HG02588 (cell line): ENCODE measurements around the gene SFXN4.
"Not testable (repeated sequence)": the region's sequence is repeated elsewhere in the genome, so short reads cannot be mapped to it uniquely, and the experiment has no call there.

Experiments used
- ATAC-seq: cut with Tn5 transposase; IDR thresholded peaks from one replicate; pipeline ENCODE4 v1.9.1; 2021; ENCODE audit warnings: mild to moderate bottlenecking, moderate library complexity; ENCODE audit not compliant: unreplicated experiment

SFXN4 gene

DNA sequence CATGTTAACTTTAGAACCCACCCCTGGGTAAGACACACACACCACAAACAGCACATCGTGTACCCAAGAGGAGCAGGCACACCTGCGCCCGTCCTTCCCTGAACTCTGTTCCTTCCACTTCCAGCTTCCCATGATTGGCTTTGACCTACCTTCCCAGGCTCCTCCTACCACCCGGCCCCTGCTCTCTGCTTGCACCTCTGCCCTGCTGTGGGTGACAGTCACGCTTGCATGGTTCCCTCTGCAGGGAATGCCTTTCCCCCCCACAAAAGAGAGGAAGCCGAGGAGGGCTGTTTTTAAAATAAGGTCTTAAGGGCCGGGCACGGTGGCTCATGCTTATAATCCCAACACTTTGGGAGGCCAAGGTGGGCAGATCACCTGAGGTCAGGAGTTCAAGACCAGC lies 16.4 kb downstream of the SFXN4 start:
- no peak for ATAC-seq

DNA sequence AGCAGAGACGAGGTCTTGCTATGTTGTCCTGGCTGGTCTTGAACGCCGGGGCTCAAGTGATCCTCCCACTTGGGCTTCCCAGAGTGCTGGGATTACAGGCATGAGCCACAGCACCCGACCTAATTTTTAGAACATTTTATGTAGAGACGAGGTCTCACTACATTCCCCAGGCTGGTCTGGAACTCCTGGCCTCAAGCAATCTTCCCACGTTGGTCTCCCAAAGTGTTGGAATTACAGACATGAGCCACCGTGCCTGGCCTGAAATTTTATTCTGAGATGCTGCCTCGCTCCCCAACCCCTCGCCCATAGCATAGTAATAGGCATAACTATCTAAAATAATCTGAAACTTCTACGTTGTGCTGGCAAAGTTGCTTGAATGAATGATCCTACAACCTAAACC lies 21.9 kb downstream of the SFXN4 start:
- no peak for ATAC-seq

DNA sequence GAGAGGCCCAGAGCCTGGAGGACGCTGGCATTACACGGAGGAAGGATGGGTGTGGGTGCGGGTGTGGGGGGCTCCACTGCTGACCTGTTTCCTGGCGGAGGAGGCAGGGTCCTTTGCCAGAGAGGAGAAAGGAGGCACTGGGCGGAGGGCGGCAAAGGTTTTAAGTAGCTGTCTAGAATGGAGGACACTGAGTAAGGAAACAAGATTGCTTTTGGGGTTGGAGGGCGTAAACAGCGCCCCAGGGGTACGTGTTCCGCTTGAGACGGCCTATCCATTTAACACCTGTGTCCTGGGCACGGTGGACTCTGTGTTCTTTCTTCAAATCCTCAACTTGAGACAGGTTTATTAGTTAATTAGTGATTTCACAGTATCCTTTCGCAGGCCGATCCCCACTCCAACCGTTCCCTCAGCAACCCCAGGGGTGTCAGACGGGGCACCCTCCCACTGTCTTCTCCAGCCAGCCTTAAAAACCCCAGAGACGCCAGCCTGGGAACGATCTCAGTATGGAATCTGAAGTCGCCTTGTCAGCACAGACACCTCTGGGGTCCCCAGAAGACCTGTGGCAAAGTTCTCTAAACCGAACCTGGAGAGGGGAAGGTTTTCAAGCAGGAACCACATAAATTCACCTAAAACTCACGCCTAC lies 24.8 kb downstream of the SFXN4 start:
- no peak for ATAC-seq

DNA sequence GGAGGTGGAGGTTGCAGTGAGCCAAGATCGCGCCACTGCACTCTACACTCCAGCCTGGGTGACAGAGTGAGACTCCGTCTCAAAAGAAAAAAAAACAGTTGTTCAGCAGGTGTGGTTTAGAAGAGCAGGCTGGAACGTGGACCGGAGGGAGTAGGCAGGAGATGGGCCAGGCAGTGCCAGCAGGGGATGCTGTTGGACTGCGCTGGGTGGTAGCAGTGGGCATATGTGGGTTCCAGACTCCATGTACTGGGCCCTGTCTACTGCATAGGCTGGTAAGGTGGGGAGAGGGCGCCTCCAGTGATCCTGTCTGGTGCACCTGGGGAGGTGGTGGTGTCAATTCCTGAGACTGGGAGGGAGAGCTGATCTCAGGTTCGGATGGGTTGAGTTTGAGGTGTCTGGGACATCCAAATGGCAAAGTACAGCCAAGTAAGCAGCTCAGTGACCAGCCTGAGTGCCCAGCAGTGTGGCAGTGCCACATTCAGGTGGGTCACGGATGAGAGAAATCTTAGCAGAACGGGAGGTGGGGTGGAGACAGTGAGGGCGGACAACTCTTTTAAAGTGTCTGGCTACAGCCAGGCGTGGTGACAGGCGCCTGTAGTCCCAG lies 25.9 kb downstream of the SFXN4 start:
- ATAC-seq = no peak

DNA sequence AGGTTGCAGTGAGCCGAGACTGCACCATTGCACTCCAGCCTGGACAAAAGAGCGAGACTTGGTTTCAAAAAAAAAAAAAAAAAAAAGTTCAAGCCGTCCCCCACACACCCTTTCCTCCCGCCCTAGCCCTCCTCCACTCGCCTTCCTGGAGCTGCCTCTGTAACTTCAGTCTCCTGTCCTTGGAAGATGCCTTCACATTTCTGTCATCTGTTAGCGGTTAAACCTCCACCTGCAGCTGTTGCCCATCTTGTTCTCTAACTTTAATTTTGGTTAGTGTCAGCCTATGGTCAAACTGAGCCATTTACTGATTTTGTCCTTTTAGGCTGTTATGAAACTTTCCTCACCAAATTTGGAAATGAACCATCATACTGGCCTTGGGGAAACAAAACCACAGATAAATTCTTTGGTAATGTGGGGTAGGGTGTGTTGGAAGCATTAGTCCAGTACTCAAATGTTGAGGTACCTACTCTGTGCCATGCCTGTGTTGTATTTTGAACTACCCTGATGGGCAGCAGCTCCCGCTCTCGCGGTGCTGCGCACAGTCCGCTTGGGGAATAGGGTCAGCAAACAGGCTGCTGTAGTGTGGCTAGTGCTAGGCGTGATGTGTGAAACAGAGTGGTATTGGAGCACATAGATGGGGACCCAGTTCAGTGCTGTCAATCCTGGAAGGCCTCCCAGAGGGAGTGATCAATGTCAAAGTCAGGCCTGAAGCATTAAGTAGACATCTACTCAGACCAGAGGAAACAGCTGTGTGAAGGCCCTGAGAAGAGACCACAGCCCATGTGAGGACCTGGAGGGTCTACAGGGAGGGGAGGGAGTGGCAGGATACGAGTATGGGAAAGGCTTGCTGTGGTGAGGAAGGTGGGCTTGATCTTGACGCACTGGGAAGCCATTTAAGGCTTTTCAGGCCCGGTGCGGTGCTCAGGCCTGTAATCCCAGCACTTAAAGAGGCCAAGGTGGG lies 26.9 kb downstream of the SFXN4 start:
- ATAC-seq = no peak

DNA sequence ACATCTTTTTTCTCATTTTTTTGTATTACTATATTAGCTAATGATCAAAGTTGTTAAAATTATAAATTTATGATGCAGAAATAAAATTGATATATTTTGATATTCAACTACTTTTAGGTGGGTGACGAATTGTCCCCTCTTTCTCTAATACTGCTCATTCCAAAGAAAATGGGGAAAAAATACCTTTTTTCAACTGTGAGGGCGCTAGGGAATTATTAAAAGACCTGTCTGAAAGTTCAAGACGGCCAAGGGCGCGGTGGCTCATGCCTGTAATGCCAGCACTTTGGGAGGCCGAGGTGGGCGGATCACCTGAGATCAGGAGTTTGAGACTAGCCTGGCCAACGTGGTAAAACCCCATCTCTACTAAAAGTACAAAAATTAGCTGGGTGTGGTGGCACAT lies 27.6 kb downstream of the SFXN4 start:
- ATAC-seq = not testable (repeated sequence)

DNA sequence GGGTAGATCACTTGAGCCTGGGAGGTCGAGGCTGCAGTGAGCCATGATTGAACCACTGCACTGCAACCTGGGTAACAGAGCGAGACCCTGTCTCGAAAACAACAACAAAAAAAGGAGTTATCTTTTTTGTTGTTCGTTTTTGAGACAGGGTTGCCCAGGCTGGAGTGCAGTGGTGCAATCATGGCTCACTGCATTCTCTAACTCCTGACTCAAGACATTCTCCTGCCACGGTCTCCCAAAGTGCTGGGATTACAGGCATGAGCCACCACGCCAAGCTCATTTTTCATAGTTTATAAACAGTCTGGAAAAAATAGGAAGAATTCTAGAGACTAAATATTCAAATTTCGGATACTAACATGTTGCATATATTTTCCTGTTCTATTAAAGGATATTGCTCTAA lies 29.4 kb downstream of the SFXN4 start:
- no peak for ATAC-seq

DNA sequence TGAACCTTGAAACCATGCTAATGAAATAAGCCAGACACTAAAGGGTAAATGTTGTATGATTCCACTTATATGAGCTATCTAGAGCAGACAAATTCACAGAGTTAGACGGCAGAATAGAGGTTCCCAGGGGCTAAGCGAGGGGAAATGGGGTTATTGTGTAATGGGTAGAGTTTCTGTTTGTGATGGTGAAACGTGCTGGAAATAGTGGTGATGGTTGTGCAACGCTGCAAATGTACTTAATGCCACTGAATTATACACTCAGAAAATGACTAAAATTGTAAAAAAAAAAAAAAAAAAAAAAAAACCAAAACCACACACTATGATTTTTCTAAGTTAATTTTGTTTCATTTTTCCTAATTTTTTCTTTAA lies 30.0 kb downstream of the SFXN4 start:
- ATAC-seq = no peak

DNA sequence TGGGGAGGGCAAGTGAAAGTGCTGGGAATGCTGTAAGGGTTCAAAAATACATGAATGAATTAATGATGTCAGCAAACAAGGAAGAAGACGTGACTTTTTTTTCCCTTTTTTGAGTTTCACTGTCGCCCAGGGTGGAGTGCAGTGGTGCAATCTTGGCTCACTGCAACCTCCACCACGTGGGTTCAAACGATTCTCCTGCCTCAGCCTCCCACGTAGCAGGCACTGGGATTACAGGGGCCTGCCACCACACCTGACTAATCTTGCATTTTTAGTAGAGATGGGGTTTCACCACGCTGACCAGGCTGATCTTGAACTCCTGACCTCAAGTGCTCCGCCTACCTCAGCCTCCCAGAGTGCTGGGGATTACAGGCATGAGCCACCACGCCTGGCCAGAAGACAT lies 31.6 kb downstream of the SFXN4 start:
- ATAC-seq = no peak

DNA sequence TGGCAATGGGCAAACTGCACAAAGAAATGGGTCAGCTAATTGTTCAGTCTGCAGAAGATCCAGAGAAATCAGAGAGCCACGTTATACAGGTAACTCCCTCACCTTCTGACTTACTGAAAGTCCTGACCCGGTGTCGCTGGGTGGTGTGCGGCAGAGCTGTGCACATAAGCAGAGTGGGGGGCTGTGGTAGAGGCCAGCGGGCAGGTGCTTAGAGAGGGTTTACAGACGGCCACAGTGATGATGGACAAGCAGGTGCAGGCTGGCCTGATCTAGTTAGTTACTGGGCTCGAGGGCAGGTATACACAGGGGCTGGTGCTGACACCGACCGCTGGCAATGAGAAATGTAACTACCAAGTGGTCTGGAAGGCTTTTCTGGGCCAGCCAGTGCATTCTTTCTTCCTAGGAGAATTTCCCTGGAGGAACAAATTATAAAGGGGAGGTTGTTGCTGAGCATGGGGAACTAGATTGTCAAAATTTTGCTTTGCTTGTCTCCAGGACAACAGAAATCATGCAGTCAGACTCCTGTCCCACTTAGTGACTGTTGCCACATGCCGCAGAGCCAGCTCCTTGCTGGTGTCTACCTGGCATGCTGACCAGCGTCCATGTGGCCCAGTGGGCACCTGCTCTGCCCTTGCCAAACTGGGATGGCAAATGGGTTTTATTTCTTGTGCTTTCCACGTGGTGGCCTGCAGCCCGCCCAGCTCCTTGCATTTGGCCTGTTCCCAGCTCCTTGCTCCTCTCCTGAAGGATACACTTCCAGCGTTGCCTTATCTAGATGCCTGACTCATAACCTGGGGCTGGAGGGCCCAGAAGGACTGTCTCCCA lies 32.8 kb downstream of the SFXN4 start:
- no peak for ATAC-seq

DNA sequence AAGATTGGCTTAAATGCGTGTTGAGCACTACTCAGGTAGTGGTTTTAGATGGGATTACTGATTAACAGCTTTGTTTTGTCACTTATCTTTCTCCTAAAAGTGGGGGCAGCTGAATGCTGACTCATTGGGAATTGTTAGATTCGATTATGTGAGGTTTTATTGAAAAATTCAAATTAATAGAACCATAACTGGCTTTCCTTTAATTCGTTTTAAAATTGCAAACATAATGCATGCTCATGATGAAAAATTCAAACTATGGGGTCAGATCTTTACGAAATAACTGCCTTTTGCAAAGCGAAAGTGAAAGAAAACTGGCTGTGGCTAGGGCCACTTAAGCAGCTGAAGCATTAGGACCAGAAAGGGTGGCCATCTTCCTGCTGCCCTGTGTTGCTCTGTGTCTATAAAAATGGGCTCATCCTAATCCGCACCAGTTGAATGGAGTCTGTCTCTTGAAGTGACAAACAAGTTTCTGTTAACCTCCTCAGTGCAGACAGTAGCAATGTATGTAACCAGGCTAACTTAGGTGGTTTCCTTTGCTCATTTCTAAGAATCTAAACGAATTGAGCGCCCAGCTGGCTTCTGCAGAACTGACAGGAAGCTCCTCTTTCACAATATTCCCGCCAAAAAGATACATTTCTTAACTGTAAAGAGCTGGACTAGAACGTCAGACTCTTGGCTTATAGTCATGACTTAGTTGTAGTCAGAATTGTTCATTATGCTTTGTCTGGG lies 33.8 kb downstream of the SFXN4 start:
- peak; percentile 52 for ATAC-seq

DNA sequence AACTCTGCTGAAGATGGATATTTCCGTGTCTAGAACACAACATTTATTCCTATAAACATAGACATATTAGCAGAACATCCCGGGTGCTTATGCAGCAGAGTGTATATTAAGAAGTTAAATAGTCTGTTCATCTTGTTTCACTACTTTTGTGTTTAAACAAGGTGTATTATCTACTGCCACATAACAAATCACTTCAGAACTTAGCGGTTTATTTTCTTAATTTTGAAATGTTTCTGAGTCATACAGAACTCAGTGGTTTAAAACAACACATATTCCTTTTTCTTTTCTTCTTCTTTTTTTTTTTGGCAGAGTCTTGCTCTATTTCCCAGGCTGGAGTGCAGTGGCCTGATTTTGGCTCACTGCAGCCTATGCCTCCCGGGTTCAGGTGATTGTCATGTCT lies 35.8 kb downstream of the SFXN4 start:
- no peak for ATAC-seq

DNA sequence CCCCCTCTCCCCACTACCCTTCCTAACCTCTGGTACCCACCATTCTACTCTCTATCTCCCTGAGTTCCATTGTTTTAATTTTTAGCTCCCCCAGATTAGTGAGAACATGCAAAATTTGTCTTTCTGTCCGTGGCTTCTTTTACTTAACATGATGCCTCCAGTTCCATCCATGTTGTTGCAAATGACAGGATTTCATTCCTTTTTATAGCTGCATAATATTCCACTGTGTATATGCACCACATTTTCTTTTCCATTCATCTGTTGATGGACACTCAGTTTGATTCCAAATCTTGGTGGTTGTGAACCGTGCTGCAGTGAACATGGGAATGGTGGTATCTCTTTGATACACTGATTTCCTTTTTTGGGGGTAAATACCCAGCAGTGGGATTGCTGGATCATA lies 39.6 kb downstream of the SFXN4 start:
- no peak for ATAC-seq

DNA sequence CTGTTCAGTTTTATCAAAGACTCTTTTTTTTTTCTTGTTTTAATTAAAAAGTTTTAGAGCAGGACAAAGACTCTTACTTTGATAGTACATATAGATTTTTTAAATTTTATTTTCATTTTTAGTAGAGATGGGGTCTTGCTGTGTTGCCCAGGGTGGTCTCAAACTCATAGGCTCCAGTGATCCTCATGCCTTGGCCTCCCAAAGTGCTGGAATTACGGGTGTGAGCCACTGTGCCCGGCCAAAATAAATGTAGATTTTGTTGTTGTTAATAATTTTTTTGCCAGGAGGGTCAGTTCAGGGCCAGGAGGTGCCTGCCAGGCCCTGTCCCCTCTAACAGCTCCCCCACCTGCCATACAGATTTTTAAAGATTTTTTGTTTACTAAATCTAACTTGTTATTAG lies 44.6 kb downstream of the SFXN4 start:
- no peak for ATAC-seq

DNA sequence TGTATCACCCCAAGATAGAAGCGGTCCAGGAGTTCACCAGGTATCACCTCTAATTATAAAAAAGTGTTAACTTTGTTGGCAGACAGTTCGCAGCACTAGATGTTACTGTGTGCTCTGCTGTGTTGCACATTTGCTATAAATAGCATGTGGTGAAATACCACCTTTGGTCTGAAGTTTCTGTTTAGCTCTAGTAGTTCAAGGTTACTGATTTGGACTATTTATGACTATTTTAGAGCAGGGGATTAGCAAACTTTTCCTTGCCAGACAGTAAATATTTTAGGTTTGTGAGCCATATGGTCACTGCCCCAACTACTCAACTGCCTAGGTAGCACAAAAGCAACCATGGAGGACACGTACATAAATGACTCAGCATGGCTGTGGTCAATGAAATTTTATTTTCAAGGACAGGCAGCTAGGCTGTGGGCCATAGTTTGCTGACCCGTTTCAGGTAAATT lies 45.1 kb downstream of the SFXN4 start:
- ATAC-seq = peak; percentile 81

DNA sequence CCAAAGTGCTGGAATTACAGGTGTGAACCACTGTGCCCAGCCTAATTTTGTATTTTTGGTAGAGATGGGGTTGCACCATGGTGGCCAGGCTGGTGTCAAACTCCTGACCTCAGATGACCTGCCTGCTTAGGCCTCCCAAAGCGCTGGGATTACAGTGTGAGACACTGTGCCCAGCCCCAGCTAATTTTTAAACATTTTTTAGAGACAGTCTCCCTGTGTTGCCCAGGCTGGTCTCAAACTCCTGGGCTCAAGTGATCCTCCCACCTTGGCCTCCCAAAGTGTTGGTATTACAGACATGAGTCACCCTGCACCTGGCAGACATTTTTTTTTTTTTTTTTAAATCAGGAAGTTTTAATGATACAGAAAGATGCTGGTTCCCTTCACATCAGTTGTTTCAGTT lies 46.1 kb downstream of the SFXN4 start:
- no peak for ATAC-seq

DNA sequence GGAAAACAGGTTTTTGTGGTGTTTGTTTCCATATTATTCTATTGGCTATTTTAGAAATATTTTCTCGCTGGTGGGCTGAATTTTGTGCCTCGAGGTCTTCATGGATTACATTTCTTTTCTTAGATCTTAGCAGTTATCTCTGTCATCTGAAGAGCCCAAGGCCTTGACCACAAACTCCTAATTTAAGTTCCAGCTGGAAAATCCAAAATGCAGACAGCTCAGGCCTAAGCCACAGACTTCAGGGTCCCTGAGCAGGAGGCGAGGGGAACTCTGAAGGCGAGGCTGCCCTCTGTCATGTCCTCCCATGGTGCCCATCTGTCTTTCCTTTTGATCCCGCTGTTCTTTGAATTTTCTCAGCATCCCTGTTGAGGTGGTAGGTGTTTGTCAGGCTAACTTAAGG lies 47.3 kb downstream of the SFXN4 start:
- ATAC-seq = no peak

DNA sequence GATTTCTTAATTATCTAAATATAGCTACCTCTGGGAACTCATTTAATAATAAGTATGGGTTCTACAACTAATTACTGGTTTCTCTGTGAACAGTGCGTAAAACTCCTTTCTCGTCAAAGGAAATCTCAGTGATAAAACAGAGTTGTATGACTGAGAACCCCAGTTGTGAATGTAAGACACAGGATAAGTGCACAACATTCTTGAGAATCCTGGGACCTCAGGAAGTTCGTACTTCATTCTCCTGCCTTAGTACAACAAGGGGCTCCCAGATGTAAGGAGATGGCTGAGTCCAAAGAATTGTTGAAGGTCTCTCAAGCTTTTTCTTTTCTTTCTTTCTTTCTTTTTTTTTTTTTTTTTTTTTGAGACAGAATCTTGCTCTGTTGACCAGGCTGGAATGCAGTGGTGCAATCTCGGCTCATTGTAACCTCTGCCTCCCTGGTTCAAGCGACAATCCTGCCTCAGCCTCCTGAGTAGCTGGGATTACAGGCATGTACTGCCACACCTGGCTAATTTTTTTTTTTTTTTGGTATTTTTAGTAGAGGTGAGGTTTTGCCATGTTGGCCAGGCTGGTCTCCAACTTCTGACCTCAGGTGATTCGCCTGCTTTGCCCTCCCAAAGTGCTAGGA lies 49.1 kb downstream of the SFXN4 start:
- ATAC-seq = no peak

DNA sequence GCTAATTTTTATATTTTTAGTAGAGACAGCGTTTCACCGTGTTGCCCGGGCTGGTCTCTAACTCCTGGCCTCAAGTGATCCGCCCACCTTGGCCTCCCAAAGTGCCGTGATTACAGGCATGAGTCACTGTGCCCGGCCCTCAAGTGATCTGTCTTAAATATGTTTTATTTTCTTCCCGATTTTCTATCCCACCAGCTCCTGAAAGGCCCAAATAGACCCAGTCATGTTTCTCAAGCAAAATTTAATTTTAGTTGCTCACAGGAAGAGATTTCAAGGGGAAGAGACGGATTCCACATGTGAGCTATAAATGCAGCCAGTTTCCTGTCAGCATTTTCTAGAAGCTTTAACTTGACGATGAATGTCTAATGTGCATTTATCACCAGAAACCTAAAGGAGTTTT lies 49.6 kb downstream of the SFXN4 start:
- no peak for ATAC-seq
